Measurements from ENCODE around the gene KRTAP9-2.
"Not testable (repeated sequence)": the region's sequence is repeated elsewhere in the genome, so short reads cannot be mapped to it uniquely, and the experiment has no call there.

Gene KRTAP9-2

GRCh38 chr17:41226598-41227095 lies at the start of gene KRTAP9-2:
Gene KRTAP9-2 (plus strand): TSS chr17:41226648. CDS start chr17:41226655, 7 bp downstream.
- not testable (repeated sequence) for DNase-seq (ENCODE audit: low spot score)

- DNase-seq (ENCODE audit: low spot score), result no peak
Observed at GRCh38 chr17:41176744-41177387, 49.6 kb upstream of the KRTAP9-2 start.

GRCh38 chr17:41177727-41178271 lies 48.6 kb upstream of the KRTAP9-2 start, which contains the start of gene KRTAP4-2:
Gene KRTAP4-2 (minus strand): TSS chr17:41178221. CDS start chr17:41178164, 57 bp downstream.
- DNase-seq (ENCODE audit: low spot score), result no peak

- DNase-seq (ENCODE audit: low spot score), result peak; percentile 46
Observed at GRCh38 chr17:41178341-41178740, 48.1 kb upstream of the KRTAP9-2 start.

GRCh38 chr17:41178843-41179616 lies 47.4 kb upstream of the KRTAP9-2 start:
- peak; percentile 60 for DNase-seq (ENCODE audit: low spot score)

GRCh38 chr17:41184480-41184961 lies 41.9 kb upstream of the KRTAP9-2 start, which contains the start of gene KRTAP4-1:
Gene KRTAP4-1 (minus strand): TSS chr17:41184911. CDS start chr17:41184854, 57 bp downstream.
- no peak for DNase-seq (ENCODE audit: low spot score)

- DNase-seq (ENCODE audit: low spot score), result no peak
Observed at GRCh38 chr17:41185001-41185400, 41.4 kb upstream of the KRTAP9-2 start.

GRCh38 chr17:41186872-41187271 lies 39.6 kb upstream of the KRTAP9-2 start:
- DNase-seq (ENCODE audit: low spot score), result no peak

GRCh38 chr17:41189837-41190318 lies 36.6 kb upstream of the KRTAP9-2 start, which contains the start of gene KRTAP9-1:
Gene KRTAP9-1 (plus strand): TSS chr17:41189887. CDS start chr17:41189887, 0 bp downstream.
- DNase-seq (ENCODE audit: low spot score), result not testable (repeated sequence)

GRCh38 chr17:41190328-41190727 lies 36.1 kb upstream of the KRTAP9-2 start:
- no peak for DNase-seq (ENCODE audit: low spot score)

GRCh38 chr17:41196068-41196467 lies 30.4 kb upstream of the KRTAP9-2 start:
- DNase-seq (ENCODE audit: low spot score), result no peak

- DNase-seq (ENCODE audit: low spot score), result no peak
Observed at GRCh38 chr17:41199421-41200078, 26.9 kb upstream of the KRTAP9-2 start.

- DNase-seq (ENCODE audit: low spot score), result peak; percentile 29
Observed at GRCh38 chr17:41211845-41212466, 14.5 kb upstream of the KRTAP9-2 start.

- DNase-seq (ENCODE audit: low spot score), result no peak
Observed at GRCh38 chr17:41212524-41213169, 13.8 kb upstream of the KRTAP9-2 start.

GRCh38 chr17:41215681-41216080 lies 10.8 kb upstream of the KRTAP9-2 start:
- no peak for DNase-seq (ENCODE audit: low spot score)

GRCh38 chr17:41223821-41224220 lies 2.6 kb upstream of the KRTAP9-2 start:
- DNase-seq (ENCODE audit: low spot score), result no peak

GRCh38 chr17:41226051-41226450 lies 397 bp upstream of the KRTAP9-2 start:
- DNase-seq (ENCODE audit: low spot score), result no peak

GRCh38 chr17:41230094-41230493 lies 3.6 kb downstream of the KRTAP9-2 start:
- DNase-seq (ENCODE audit: low spot score), result no peak

GRCh38 chr17:41231731-41232130 lies 5.3 kb downstream of the KRTAP9-2 start:
- DNase-seq (ENCODE audit: low spot score), result no peak

GRCh38 chr17:41232399-41233105 lies 6.1 kb downstream of the KRTAP9-2 start, which contains the start of gene KRTAP9-3:
Gene KRTAP9-3 (plus strand): TSS chr17:41232449. CDS start chr17:41232502, 53 bp downstream.
- not testable (repeated sequence) for DNase-seq (ENCODE audit: low spot score)
